Activated gamma-delta T cell treated with Interleukin-2 at 50 U/mL for 16 hours (primary cell): ENCODE measurements around the gene ZC3H18.

Experiments used
- DNase-seq: peaks from one replicate; pipeline ENCODE4 v3.0.0-alpha.2; 2020

ZC3H18 gene

DNA sequence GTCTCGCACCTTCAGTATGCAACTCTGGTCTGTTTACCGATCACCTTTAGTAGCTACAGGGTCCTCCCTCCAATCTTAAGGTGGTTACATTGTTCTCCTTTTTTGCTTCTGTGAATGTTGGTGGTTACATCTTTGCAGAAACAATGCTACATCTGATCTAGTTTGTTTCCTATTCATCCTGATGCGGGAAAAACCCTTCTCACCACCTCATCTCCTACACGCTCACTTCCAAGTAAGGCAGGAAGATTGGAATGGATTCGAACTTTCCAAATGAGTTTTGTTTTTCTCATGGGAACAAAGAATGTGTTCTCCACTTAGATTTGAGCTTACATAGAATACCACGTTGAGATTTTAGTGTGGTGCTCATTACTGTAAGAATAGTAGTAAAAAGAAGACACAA lies 14.5 kb downstream of the ZC3H18 start:
- no peak for DNase-seq

- no peak for DNase-seq
Measured at GRCh38 chr16:88585269-88585668, 15.1 kb downstream of the ZC3H18 start.

DNA sequence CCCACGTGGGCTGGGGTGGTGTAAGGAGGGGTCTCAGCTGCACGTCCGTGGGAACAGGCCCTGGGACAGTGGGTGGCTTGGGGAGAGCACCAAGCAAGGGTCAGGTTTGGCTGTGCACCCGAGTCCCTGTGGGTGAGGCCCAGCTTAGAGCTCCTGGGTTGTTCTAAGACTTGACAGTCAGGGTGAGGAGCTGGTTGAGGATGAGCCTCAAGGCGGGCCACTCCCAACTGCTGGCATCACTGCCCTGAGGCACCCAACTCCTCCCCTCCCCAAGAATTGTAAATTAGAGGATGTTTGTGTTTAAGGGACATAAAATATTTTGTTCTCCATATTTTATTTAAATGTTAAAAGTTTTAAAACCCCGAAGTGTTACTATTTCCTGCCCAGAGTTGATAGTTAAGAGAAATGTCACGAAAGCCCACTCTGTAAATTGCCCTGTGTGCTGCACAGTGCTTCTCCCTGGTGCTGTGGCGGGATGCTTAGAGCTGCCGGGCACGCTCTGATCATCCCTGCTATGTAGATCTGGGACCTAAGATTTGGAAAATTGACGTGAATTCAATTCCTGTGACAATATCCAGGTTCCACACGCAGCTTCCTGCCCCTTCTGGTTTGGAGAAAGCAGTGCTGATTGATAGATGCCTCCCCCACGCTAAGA lies 15.9 kb downstream of the ZC3H18 start:
- DNase-seq = no peak

DNA sequence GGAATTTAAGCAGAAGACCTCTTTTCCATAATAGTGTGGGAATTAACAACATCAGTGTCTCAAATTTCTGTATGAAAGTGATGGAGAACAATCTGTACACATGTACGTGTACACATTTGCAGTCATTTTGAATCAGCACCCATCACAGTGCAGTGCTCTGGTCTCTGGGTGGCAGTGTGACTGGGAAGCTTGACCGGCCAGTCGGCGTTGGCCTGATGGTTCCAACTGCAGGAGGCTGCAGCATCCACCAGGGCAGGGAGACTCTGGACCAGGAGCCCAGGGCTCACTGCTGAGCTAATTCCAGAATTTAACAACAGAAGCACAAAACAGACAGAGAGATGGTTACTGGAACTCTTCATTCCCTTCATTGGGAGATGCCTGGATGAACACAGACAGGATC lies 17.9 kb downstream of the ZC3H18 start:
- DNase-seq = no peak

GRCh38 chr16:88588754-88589153 lies 18.6 kb downstream of the ZC3H18 start:
- DNase-seq = no peak

GRCh38 chr16:88589441-88589840 lies 19.2 kb downstream of the ZC3H18 start:
- no peak for DNase-seq

GRCh38 chr16:88591577-88592021 lies 21.4 kb downstream of the ZC3H18 start:
- DNase-seq = no peak

- no peak for DNase-seq
Measured at GRCh38 chr16:88593061-88593460, 22.9 kb downstream of the ZC3H18 start.

GRCh38 chr16:88593489-88593888 lies 23.3 kb downstream of the ZC3H18 start:
- DNase-seq = no peak

- DNase-seq = no peak
Measured at GRCh38 chr16:88593910-88594309, 23.7 kb downstream of the ZC3H18 start.

DNA sequence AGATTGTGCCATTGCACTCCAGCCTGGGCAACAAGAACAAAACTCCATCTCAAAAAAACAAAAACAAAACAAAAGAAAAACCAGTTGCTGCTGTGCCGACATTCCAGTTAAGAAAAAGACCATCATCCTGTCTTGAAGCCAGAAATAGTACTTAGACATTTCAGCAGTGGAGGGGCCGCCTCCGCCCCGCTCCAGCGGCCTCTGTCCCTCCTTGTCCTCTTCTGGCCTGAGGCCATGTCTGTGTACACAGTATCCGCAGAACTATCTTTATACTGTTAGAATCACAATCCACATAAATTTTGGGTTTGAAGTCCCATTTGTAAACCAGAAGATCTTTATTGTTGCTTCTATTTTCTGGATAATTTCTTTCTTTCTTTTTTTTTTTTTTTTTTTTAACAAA lies 24.9 kb downstream of the ZC3H18 start:
- DNase-seq = no peak

DNA sequence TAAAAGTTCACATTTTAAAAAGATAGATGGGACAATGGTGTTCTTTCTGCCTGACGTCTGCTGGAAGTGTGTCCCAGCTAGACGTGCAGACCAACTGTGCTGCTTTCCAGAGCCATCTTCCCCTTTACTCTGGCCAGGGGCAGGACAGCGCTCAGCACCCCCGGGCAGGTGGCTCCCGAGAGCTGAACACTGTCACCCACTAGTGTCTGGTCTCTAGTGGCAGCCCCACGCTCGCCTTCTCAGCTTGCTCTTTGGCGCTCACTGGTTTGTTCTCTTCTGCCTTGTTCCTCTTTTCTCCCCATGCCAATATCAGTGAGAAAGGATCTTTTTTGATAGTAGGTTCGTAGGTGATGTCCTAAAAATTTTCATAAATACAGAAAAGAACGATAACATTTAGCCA lies 25.7 kb downstream of the ZC3H18 start:
- no peak for DNase-seq

- DNase-seq = no peak
Measured at GRCh38 chr16:88596483-88596882, 26.3 kb downstream of the ZC3H18 start.

GRCh38 chr16:88597856-88598491 lies 27.8 kb downstream of the ZC3H18 start:
- no peak for DNase-seq

DNA sequence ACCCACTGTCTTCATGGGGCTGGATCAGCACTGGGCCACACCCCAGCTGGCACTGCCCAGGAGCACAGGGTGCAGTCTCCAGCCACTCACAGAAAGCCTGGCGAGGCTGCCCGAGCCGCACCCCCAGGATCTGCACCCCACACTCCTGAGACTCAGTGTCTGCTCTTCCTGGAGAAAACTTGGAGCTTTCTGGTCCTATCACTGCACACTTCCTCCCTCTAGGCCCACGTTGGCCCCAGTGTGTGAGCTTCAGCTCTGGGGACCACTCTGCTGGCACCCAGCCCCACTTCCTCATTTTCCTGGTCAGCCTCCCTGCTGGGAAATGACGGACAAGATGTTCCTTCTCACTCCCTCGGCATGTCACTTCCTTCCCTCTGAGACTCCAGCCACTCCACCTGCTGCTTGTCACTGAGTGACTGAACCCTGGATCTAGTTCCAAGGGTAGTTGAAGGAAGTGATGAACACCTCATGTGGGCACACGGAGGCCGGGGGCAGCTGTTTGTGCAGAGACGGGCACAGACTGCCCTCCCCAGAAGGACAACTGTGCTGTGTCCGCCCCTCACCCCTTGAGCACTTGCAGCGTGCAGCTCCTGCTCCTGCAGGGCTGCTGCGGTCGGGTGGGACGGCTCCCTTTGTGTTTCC lies 29.0 kb downstream of the ZC3H18 start:
- DNase-seq = no peak

DNA sequence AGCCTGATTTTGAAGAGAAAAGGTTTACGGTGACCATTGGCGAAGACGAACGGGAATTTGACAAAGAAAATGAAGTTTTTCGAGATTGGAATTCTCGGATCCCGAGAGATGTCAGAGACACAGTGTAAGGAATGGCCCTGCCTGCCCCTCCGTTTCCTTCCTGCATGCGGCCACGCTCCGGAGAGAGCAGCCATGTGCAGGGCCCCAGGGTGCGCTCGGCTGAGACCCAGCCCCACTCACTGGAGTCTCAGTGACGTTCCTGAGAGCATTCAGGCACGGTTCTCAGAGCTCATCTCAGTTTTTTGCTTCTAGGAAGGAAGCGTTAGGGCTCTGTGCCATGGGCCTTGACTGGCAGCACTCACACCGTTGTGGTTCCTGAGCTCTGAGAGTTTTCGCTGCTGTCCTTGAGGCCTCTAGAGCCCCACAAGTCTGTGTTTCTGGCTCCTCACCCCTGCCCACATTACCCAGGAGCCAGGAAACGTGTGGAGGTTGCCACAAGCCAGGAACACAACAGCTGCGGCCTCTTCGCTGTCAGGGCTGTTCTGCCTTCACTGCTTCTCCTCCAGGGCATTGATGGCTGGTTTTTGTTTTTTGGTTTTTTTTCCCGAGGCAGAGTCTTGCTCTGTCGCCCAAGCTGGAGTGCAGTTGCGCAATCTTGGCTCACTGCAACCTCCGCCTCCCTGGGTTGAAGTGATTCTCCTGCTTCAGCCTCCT lies 29.8 kb downstream of the ZC3H18 start:
- DNase-seq = no peak

- no peak for DNase-seq
Measured at GRCh38 chr16:88600539-88600896, 30.3 kb downstream of the ZC3H18 start.

- DNase-seq = no peak
Measured at GRCh38 chr16:88601313-88602036, 31.3 kb downstream of the ZC3H18 start.

DNA sequence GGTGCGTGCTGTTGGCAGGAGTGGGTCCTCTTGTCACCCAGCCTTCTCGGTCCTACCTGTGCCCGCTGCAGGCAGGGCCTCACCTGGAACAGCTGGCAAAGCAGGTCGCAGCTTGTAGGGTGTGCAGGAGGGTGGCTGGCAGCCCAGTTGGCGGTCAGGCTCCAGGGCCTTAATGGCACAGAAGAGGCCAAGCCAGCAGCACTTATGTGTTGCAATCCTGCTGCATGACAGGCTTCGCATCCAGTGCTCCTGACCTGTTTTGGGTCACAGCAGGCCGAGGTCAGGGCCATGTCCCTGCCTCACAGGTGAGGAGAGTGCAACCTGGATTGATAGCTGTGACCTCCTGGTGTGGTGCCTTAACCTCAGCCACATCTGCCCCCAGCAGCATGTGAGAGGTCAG lies 31.9 kb downstream of the ZC3H18 start:
- DNase-seq = no peak

GRCh38 chr16:88605186-88606147 lies 35.3 kb downstream of the ZC3H18 start:
- no peak for DNase-seq

- no peak for DNase-seq
Measured at GRCh38 chr16:88606148-88606757, 36.0 kb downstream of the ZC3H18 start.
